B cell (primary cell): ENCODE data around the gene GPR150. TPM values are rescaled to one million over a fixed set of nuclear protein-coding genes. Genes with fewer than 3 reads are reported as not detected.

Source experiments
- ATAC-seq: fragments of 200-7000 bp; cut with Tn5 transposase; one replicate; pipeline ENCODE4 v1.10.0; 2021; ENCODE audit warnings: low read depth, mild to moderate bottlenecking, moderate number of reproducible peaks, moderate library complexity
- CTCF ChIA-PET: fragments of 350-600 bp; sonication (Branson Sonifier 250); formaldehyde crosslinking; loops from one replicate; lab custom pipeline; 2021; ENCODE audit warnings: antibody characterized with exemption, inconsistent platforms; lab: Charles Lee
- POLR2A ChIA-PET: fragments of 350-600 bp; sonication (Branson Sonifier 250); formaldehyde crosslinking; loops from one replicate; lab custom pipeline; 2021; ENCODE audit warnings: antibody characterized with exemption; lab: Charles Lee
- DNase-seq: peaks from one replicate; pipeline ENCODE4 v3.0.0; 2013
- H2AFZ ChIP-seq: 2 replicates; pipeline ENCODE4 v1.6.1; 2012; ENCODE audit warnings: mild to moderate bottlenecking, low read depth, low read length; ENCODE audit not compliant: insufficient read depth, poor library complexity, severe bottlenecking
- H3K27ac ChIP-seq, 2 donors: 1 replicate in 1 of 2; 2 replicates in 1 of 2; pipeline ENCODE4 v1.5.1; 2012 to 2013; ENCODE audit warnings: low read length in 2 of 2, mild to moderate bottlenecking in 2 of 2, moderate library complexity in 1 of 2
- H3K27me3 ChIP-seq, 4 experiments: fragments of 200-600 bp in 1 of 4; sonication (generic) in 1 of 4; replicated peaks in 1 of 4; 1 replicate in 2 of 4; 2 replicates in 2 of 4; pipeline versions ENCODE4 v1.6.1 to v1.7.0; 2013 to 2016; ENCODE audit warnings: low read length in 3 of 4, mild to moderate bottlenecking in 2 of 4, mixed read lengths in 1 of 4, moderate library complexity in 1 of 4; ENCODE audit not compliant: insufficient read depth in 4 of 4, control insufficient read depth in 3 of 4; ENCODE audit errors: control extremely low read depth in 1 of 4
- H3K36me3 ChIP-seq, 2 experiments: replicated peaks in 1 of 2; 1 replicate in 1 of 2; 2 replicates in 1 of 2; pipeline versions ENCODE4 v1.6.1 to v1.7.1; 2013; ENCODE audit warnings: low read length in 1 of 2; ENCODE audit not compliant: insufficient read depth in 2 of 2, control insufficient read depth in 1 of 2; ENCODE audit errors: control extremely low read depth in 1 of 2, extremely low read depth in 1 of 2
- H3K4me1 ChIP-seq, 2 donors: fragments of 200-600 bp in 1 of 2; sonication (generic) in 1 of 2; 1 replicate in 1 of 2; 2 replicates in 1 of 2; pipeline versions ENCODE4 v1.5.1 to v1.6.1; 2013 to 2017; ENCODE audit warnings: low read length in 2 of 2; ENCODE audit not compliant: control insufficient read depth in 2 of 2, insufficient read depth in 2 of 2
- H3K4me2 ChIP-seq: replicated peaks from 2 replicates; pipeline ENCODE3; 2012; ENCODE audit warnings: mild to moderate bottlenecking, low read depth, low read length; ENCODE audit not compliant: poor library complexity, severe bottlenecking
- H3K4me3 ChIP-seq, 5 experiments: fragments of 200-600 bp in 1 of 5; sonication (generic) in 1 of 5; 1 replicate in 3 of 5; 2 replicates in 2 of 5; pipeline versions ENCODE4 v1.5.1 to v1.7.0; 2011 to 2016; ENCODE audit warnings: low read length in 4 of 5, mild to moderate bottlenecking in 4 of 5, low read depth in 2 of 5, control low read depth in 1 of 5, moderate library complexity in 1 of 5; ENCODE audit not compliant: insufficient read depth in 1 of 5; ENCODE audit errors: control extremely low read depth in 1 of 5, extremely low read depth in 1 of 5
- H3K79me2 ChIP-seq: fragments of 200-600 bp; sonication (generic); one replicate; pipeline ENCODE4 v1.6.0; 2016; ENCODE audit warnings: low read length; ENCODE audit not compliant: control insufficient read depth, insufficient read depth
- H3K9ac ChIP-seq: fragments of 200-600 bp; sonication (generic); 2 replicates; pipeline ENCODE4 v1.6.1; 2017; ENCODE audit warnings: mild to moderate bottlenecking, low read length, moderate library complexity
- H3K9me3 ChIP-seq, 3 donors: one replicate each; pipeline versions ENCODE4 v1.6.1 to v1.7.1; 2013; ENCODE audit warnings: low read length in 2 of 3; ENCODE audit not compliant: control insufficient read depth in 2 of 3, insufficient read depth in 1 of 3; ENCODE audit errors: control extremely low read depth in 1 of 3
- H4K20me1 ChIP-seq: 2 replicates; pipeline ENCODE4 v1.6.0; 2012; ENCODE audit warnings: mild to moderate bottlenecking, low read length; ENCODE audit not compliant: insufficient read depth, control insufficient read depth, poor library complexity, severe bottlenecking
- H3K27ac Mint-ChIP-seq: one replicate; pipeline ENCODE4 v1.8.0; 2021; ENCODE audit warnings: mixed read lengths
- H3K27me3 Mint-ChIP-seq: one replicate; pipeline ENCODE4 v1.8.0; 2021; ENCODE audit warnings: mixed read lengths
- H3K4me1 Mint-ChIP-seq: one replicate; pipeline ENCODE4 v1.8.0; 2021; ENCODE audit warnings: mixed read lengths
- H3K4me3 Mint-ChIP-seq: one replicate; pipeline ENCODE4 v1.8.0; 2021; ENCODE audit warnings: mixed read lengths
- H3K9me3 Mint-ChIP-seq: one replicate; pipeline ENCODE4 v1.8.0; 2022; ENCODE audit warnings: mixed read lengths; ENCODE audit not compliant: insufficient read depth
- CTCF ChIP-seq: fragments of 200-600 bp; IDR thresholded peaks from one replicate; pipeline ENCODE4 v1.8.0; 2022; ENCODE audit warnings: antibody characterized with exemption, mild to moderate bottlenecking
- EZH2 ChIP-seq: IDR thresholded peaks from 2 replicates; pipeline ENCODE4 v1.6.1; 2012; ENCODE audit warnings: borderline replicate concordance, low read depth, mild to moderate bottlenecking, moderate library complexity, low read length; ENCODE audit not compliant: insufficient read depth, poor library complexity, severe bottlenecking
- whole genome bisulfite sequencing: methylation state at CpG from one replicate; pipeline ENCODE4 v1.1.5; 2013; ENCODE audit warnings: missing lambda C conversion rate; ENCODE audit not compliant: insufficient coverage; 5-methylcytosine and 5-hydroxymethylcytosine counted together
- intact Hi-C: fragments of 100-400 bp; cut with micrococcal nuclease; formaldehyde crosslinking; loops from one replicate; pipeline ENCODE4 v1.10.0; 2022
- polyA plus RNA-seq: library from polyadenylated mRNA; depleted of rRNA; stranded (reverse); fragments of >200 nt; gene quantifications from 2 replicates; pipeline ENCODE4 v1.2.3, GENCODE V29; 2012
- total RNA-seq, 2 donors: library from RNA; stranded (reverse); fragments of 120-200 nt in 1 of 2; gene quantifications; 1 replicate in 1 of 2; 2 replicates in 1 of 2; pipeline versions ENCODE4 v1.2.3 to v1.2.4, GENCODE V29; 2013 to 2022

Gene GPR150
- total and polyA plus RNA-seq, 2 donors (not counting 1 experiment from before 2014, with no cell fraction given), result 0.27 to 0.86 TPM

- Histone ChIP-seq H2AFZ (no peak overlapping the region), H3K27me3 (no peaks in the 10 kb centered on the region), H3K4me1 (no peaks in the 10 kb centered on the region), H3K4me2 (no peak overlapping the region), H4K20me1 (no peaks in the 10 kb centered on the region), H3K9ac (no peak overlapping the region), H3K36me3 (peaks cover 0 to 3% of the 10 kb centered on the region in 2 experiments), H3K9me3 (no peaks in the 10 kb centered on the region), H3K79me2 (no peaks in the 10 kb centered on the region), H3K27ac (no peak overlapping the region), H3K4me3 (no peak overlapping the region)
- H3K4me3 Mint-ChIP-seq, result no peak overlapping the region
- POLR2A ChIA-PET, result no interaction called here
- no peak overlapping the region for H3K27ac Mint-ChIP-seq
- H3K9me3 Mint-ChIP-seq, result no peaks in the 10 kb centered on the region
- TF ChIP-seq CTCF (no peak), EZH2 (no peak)
- no peak for DNase-seq
- no peak for ATAC-seq
- no CpG with 5 or more reads among the region's 1 CpG for WGBS
- intact Hi-C loops, result no loop called here
- no peaks in the 10 kb centered on the region for H3K27me3 Mint-ChIP-seq
- no peaks in the 10 kb centered on the region for H3K4me1 Mint-ChIP-seq
- CTCF ChIA-PET, result no interaction called here
These were observed 13.5 kb upstream of the GPR150 start for GRCh38 chr5:95606419-95606818.

GRCh38 chr5:95609711-95610110, 10.2 kb upstream of the GPR150 start:
- ChIA-PET CTCF (interaction anchor here (0.7 kb wide), 1 partner anchor 9 kb away, joined by 3 read pairs; no protein-coding TSS in a partner anchor), POLR2A (no interaction called here)
- Histone ChIP-seq H2AFZ (no peak overlapping the region), H3K27me3 (no peaks in the 10 kb centered on the region), H3K27ac (no peak overlapping the region), H3K4me2 (no peak overlapping the region), H3K9ac (no peak overlapping the region), H3K9me3 (peaks cover 0 to 8% (median 6%) of the 10 kb centered on the region in 3 donors), H3K79me2 (no peaks in the 10 kb centered on the region), H3K4me1 (no peaks in the 10 kb centered on the region), H3K36me3 (no peaks in the 10 kb centered on the region), H3K4me3 (no peak overlapping the region), H4K20me1 (no peaks in the 10 kb centered on the region)
- TF ChIP-seq EZH2 (no peak), CTCF (no peak)
- ATAC-seq (no peak), DNase-seq (no peak)
- Mint-ChIP-seq H3K27me3 (no peaks in the 10 kb centered on the region), H3K4me1 (no peaks in the 10 kb centered on the region), H3K27ac (no peak overlapping the region), H3K4me3 (no peak overlapping the region), H3K9me3 (peaks cover 3% of the 10 kb centered on the region)
- 88% methylated on average over 3 of the region's 3 CpGs for WGBS
- intact Hi-C loops, result no loop called here
